Measurements from ENCODE around the gene SGTA. TPM values are rescaled to one million over a fixed set of nuclear protein-coding genes. Genes with fewer than 3 reads are reported as not detected.

Gene SGTA
- polyA plus RNA-seq, 1 donor (not counting 4 experiments of a cell fraction or from before 2014, with no cell fraction given), result 36.1 TPM

- H3K4me2 ChIP-seq (ENCODE audit: control insufficient read depth, extremely low read depth, insufficient read depth, low read depth, low read length), result no peak overlapping the region
- H3K4me1 ChIP-seq (ENCODE audit: control insufficient read depth, extremely low read depth, insufficient read depth, low read length), result peaks cover 21% of the 10 kb centered on the region
- peaks cover 5 to 9% of the 10 kb centered on the region in 2 experiments for H3K36me3 ChIP-seq (ENCODE audit: control insufficient read depth in 2 of 2, extremely low read depth in 1 of 2, insufficient read depth in 2 of 2, low read length in 2 of 2)
- H3K9me1 ChIP-seq (ENCODE audit: control insufficient read depth, extremely low read depth, insufficient read depth, low read length), result no peaks in the 10 kb centered on the region
- FAIRE-seq, result no peak
- dilution Hi-C loops (cut with MboI; ENCODE audit: extremely low pct_ligation_motif_present, low sequenced_read_pairs), result no loop called here
- no peak overlapping the region for H3K9ac ChIP-seq (ENCODE audit: control insufficient read depth, extremely low read depth, insufficient read depth, low read length)
- DNase-seq (ENCODE audit: low read depth, low spot score), result no peak
- TF ChIP-seq EZH2 (IDR thresholded peaks at IDR 0.05; ENCODE audit: low read length), result no peak
- TF ChIP-seq CTCF (optimal IDR thresholded peaks at IDR 0.05 in 1 of 3, IDR thresholded peaks at IDR 0.05 in 1 of 3, conservative IDR thresholded peaks at IDR 0.05 in 1 of 3; ENCODE audit: extremely low read depth in 1 of 3, insufficient read depth in 2 of 3, low read length in 3 of 3), result no peak
- H2AFZ ChIP-seq (ENCODE audit: control insufficient read depth, low read length), result no peak overlapping the region
- H3K4me3 ChIP-seq (ENCODE audit: control insufficient read depth in 2 of 3, extremely low read depth in 1 of 3, insufficient read depth in 2 of 3, low read depth in 1 of 3, low read length in 3 of 3), result no peak overlapping the region
- no peak overlapping the region for H3K27ac ChIP-seq (ENCODE audit: control insufficient read depth, insufficient read depth, low read length)
- H3K9me3 ChIP-seq (ENCODE audit: control insufficient read depth, low read depth, low read length), result no peaks in the 10 kb centered on the region
- peaks cover 5% of the 10 kb centered on the region for H4K20me1 ChIP-seq (ENCODE audit: control insufficient read depth, extremely low read depth, insufficient read depth, low read length)
- H3K79me2 ChIP-seq (ENCODE audit: control insufficient read depth, insufficient read depth, low read length), result no peaks in the 10 kb centered on the region
- peaks cover 4% of the 10 kb centered on the region for H3K27me3 ChIP-seq (ENCODE audit: control insufficient read depth, extremely low read depth, insufficient read depth, low read length)
These were observed 51.7 kb downstream of the SGTA start for GRCh38 chr19:2731181-2731995.

GRCh38 chr19:2729943-2730818 lies 52.9 kb downstream of the SGTA start:
- H3K4me2 ChIP-seq (ENCODE audit: control insufficient read depth, extremely low read depth, insufficient read depth, low read depth, low read length), result no peak overlapping the region
- FAIRE-seq, result no peak
- dilution Hi-C loops (cut with MboI; ENCODE audit: extremely low pct_ligation_motif_present, low sequenced_read_pairs), result no loop called here

More at GRCh38 chr19:2729943-2730818, 52.9 kb downstream of the SGTA start:
- Histone ChIP-seq H3K79me2 (ENCODE audit: control insufficient read depth, insufficient read depth, low read length) (no peaks in the 10 kb centered on the region), H2AFZ (ENCODE audit: control insufficient read depth, low read length) (no peak overlapping the region), H3K9me3 (ENCODE audit: control insufficient read depth, low read depth, low read length) (no peaks in the 10 kb centered on the region), H4K20me1 (ENCODE audit: control insufficient read depth, extremely low read depth, insufficient read depth, low read length) (peaks cover 5% of the 10 kb centered on the region), H3K9me1 (ENCODE audit: control insufficient read depth, extremely low read depth, insufficient read depth, low read length) (no peaks in the 10 kb centered on the region), H3K4me1 (ENCODE audit: control insufficient read depth, extremely low read depth, insufficient read depth, low read length) (peaks cover 21% of the 10 kb centered on the region), H3K27ac (ENCODE audit: control insufficient read depth, insufficient read depth, low read length) (no peak overlapping the region), H3K4me3 (ENCODE audit: control insufficient read depth in 2 of 3, extremely low read depth in 1 of 3, insufficient read depth in 2 of 3, low read depth in 1 of 3, low read length in 3 of 3) (no peak overlapping the region), H3K9ac (ENCODE audit: control insufficient read depth, extremely low read depth, insufficient read depth, low read length) (no peak overlapping the region), H3K36me3 (ENCODE audit: control insufficient read depth in 2 of 2, extremely low read depth in 1 of 2, insufficient read depth in 2 of 2, low read length in 2 of 2) (peaks cover 0 to 1% of the 10 kb centered on the region in 2 experiments), H3K27me3 (ENCODE audit: control insufficient read depth, extremely low read depth, insufficient read depth, low read length) (peaks cover 9% of the 10 kb centered on the region)
- DNase-seq (ENCODE audit: low read depth, low spot score), result no peak
- TF ChIP-seq EZH2 (IDR thresholded peaks at IDR 0.05; ENCODE audit: low read length) (no peak), CTCF (optimal IDR thresholded peaks at IDR 0.05 in 1 of 3, IDR thresholded peaks at IDR 0.05 in 1 of 3, conservative IDR thresholded peaks at IDR 0.05 in 1 of 3; ENCODE audit: extremely low read depth in 1 of 3, insufficient read depth in 2 of 3, low read length in 3 of 3) (no peak)

Measured in keratinocyte (primary cell).